CD4-positive, alpha-beta T cell (primary cell): ENCODE results near the gene TEAD4. TPM values are rescaled to one million over a fixed set of nuclear protein-coding genes. Genes with fewer than 3 reads are reported as not detected.

Source experiments
- ATAC-seq: fragments of 200-7000 bp; cut with Tn5 transposase; one replicate; pipeline ENCODE4 v1.10.0; 2022; ENCODE audit warnings: mild to moderate bottlenecking; ENCODE audit not compliant: poor library complexity
- CTCF ChIA-PET: fragments of 350-600 bp; sonication (Branson Sonifier 250); formaldehyde crosslinking; loops from one replicate; lab custom pipeline; 2021; ENCODE audit warnings: antibody characterized with exemption, inconsistent platforms; lab: Charles Lee
- POLR2A ChIA-PET: fragments of 350-600 bp; sonication (Branson Sonifier 250); formaldehyde crosslinking; loops from one replicate; lab custom pipeline; 2021; ENCODE audit warnings: antibody characterized with exemption, inconsistent platforms; lab: Charles Lee
- DNase-seq, 14 experiments: peaks; one replicate each; pipeline ENCODE4 v3.0.0-alpha.2; 2013 to 2020; ENCODE audit warnings: mixed read lengths in 2 of 14
- H3K27ac ChIP-seq, 2 donors: one replicate each; pipeline versions ENCODE4 v1.5.1 to v1.7.0; 2013; ENCODE audit warnings: low read length in 2 of 2, low read depth in 1 of 2, mild to moderate bottlenecking in 1 of 2
- H3K27me3 ChIP-seq, 2 experiments: 1 replicate in 1 of 2; 2 replicates in 1 of 2; pipeline versions ENCODE4 v1.6.1 to v1.7.0; 2013; ENCODE audit warnings: low read length in 2 of 2, control low read depth in 1 of 2, mild to moderate bottlenecking in 1 of 2, moderate library complexity in 1 of 2; ENCODE audit not compliant: insufficient read depth in 2 of 2, control insufficient read depth in 1 of 2
- H3K36me3 ChIP-seq: one replicate; pipeline ENCODE4 v1.6.1; 2013; ENCODE audit warnings: low read length, control low read depth; ENCODE audit not compliant: insufficient read depth
- H3K4me1 ChIP-seq: one replicate; pipeline ENCODE4 v1.6.1; 2013; ENCODE audit warnings: low read length, control low read depth; ENCODE audit not compliant: insufficient read depth
- H3K4me3 ChIP-seq: one replicate; pipeline ENCODE4 v1.5.1; 2013; ENCODE audit warnings: mild to moderate bottlenecking, low read length, moderate library complexity
- H3K9me3 ChIP-seq, 2 experiments: 1 replicate in 1 of 2; 2 replicates in 1 of 2; pipeline versions ENCODE4 v1.6.1 to v1.7.0; 2013; ENCODE audit warnings: low read length in 2 of 2, mild to moderate bottlenecking in 2 of 2, control low read depth in 1 of 2, moderate library complexity in 1 of 2; ENCODE audit not compliant: control insufficient read depth in 1 of 2, insufficient read depth in 1 of 2
- H3K27ac Mint-ChIP-seq: one replicate; pipeline ENCODE4 v1.8.0; 2020; ENCODE audit warnings: mixed read lengths
- H3K27me3 Mint-ChIP-seq: one replicate; pipeline ENCODE4 v1.8.0; 2021; ENCODE audit warnings: mixed read lengths
- H3K36me3 Mint-ChIP-seq: one replicate; pipeline ENCODE4 v1.8.0; 2021; ENCODE audit warnings: low read depth, mixed read lengths
- H3K4me1 Mint-ChIP-seq: one replicate; pipeline ENCODE4 v1.8.0; 2021; ENCODE audit warnings: low read depth, mixed read lengths
- H3K4me3 Mint-ChIP-seq: one replicate; pipeline ENCODE4 v1.8.0; 2020; ENCODE audit warnings: mild to moderate bottlenecking, mixed read lengths
- H3K9me3 Mint-ChIP-seq: one replicate; pipeline ENCODE4 v1.8.0; 2020; ENCODE audit warnings: mixed read lengths
- CTCF ChIP-seq: fragments of 200-600 bp; IDR thresholded peaks from one replicate; pipeline ENCODE4 v1.8.0; 2022; ENCODE audit warnings: antibody characterized with exemption, mild to moderate bottlenecking
- intact Hi-C, 2 experiments: fragments of 100-400 bp; cut with DNase I in 1 of 2; cut with micrococcal nuclease in 1 of 2; formaldehyde crosslinking; loops; one replicate each; pipeline versions ENCODE4 v1.15.1 to v1.9.0; 2023 to 2025; cut with DNase I, micrococcal nuclease
- polyA plus RNA-seq, 2 donors: library from polyadenylated mRNA; unstranded; fragments of 120-200 nt; gene quantifications; one replicate each; pipeline ENCODE4 v1.2.1, GENCODE V29; 2013
- total RNA-seq, 174 experiments: library from RNA in 2 of 174; stranded (reverse) in 2 of 174; gene quantifications; one replicate each; pipeline ENCODE4 v1.2.3 and lab custom pipeline; 2021 to 2026

The TEAD4 gene
- total RNA-seq = not detected
- not detected for polyA plus RNA-seq (2013, experiment 1 of 2)
- polyA plus RNA-seq (2013, experiment 2 of 2) = 1.7 TPM
- 0 to 9.7 (median 0) reads per million in 172 experiments for total RNA-seq (lab: John Stamatoyannopoulos, UW)

DNA sequence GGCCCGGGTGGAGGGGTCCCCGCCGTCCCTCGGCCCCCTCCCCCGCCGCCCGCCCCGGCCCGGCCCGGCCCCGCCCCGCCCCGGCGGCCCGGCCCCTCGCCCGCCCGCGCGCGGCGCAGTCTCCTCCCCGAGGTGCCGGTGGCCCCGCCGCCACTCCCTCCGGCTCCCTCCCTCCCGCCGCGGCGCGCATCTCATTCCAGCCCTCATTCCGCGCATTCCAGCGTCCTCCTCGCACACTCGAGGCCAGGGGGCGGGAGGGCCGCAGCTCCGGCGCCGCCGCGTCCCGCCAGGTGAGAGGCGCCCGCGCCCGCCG, at the start of gene TEAD4:
TEAD4 (plus strand) TSS at position 206 of the 313 bp plus-strand sequence.
- no peaks in the 10 kb centered on the region for H3K36me3 ChIP-seq
- ATAC-seq (no peak), DNase-seq (no peak)
- H3K4me1 ChIP-seq = peaks cover 10% of the 10 kb centered on the region
- ChIA-PET CTCF (no interaction called here), POLR2A (no interaction called here)
- H3K4me1 Mint-ChIP-seq = peaks cover 16% of the 10 kb centered on the region
- H3K9me3 Mint-ChIP-seq = no peaks in the 10 kb centered on the region
- intact Hi-C loops = no loop called here
- peaks cover 46 to 57% of the 10 kb centered on the region in 2 experiments for H3K27me3 ChIP-seq
- no peak within 1 kb of the TSS for H3K27ac Mint-ChIP-seq
- H3K27me3 Mint-ChIP-seq = peaks cover 62% of the 10 kb centered on the region
- H3K27ac ChIP-seq = no peak within 1 kb of the TSS
- peaks cover 0 to 4% of the 10 kb centered on the region in 2 experiments for H3K9me3 ChIP-seq
- H3K4me3 Mint-ChIP-seq = peak within 1 kb of the TSS; percentile 72
- no peaks in the 10 kb centered on the region for H3K36me3 Mint-ChIP-seq
- H3K4me3 ChIP-seq = no peak within 1 kb of the TSS
- TF ChIP-seq CTCF = no peak

GRCh38 chr12:2912216-2912575, 47.0 kb upstream of the TEAD4 start:
- TF ChIP-seq CTCF = no peak
- H3K36me3 ChIP-seq = peaks cover 4% of the 10 kb centered on the region
- no peaks in the 10 kb centered on the region for H3K9me3 ChIP-seq
- no peaks in the 10 kb centered on the region for H3K27me3 ChIP-seq
- no peak overlapping the region for H3K27ac ChIP-seq
- Mint-ChIP-seq H3K36me3 (peaks cover 35% of the 10 kb centered on the region), H3K9me3 (no peaks in the 10 kb centered on the region), H3K27ac (no peak overlapping the region), H3K4me3 (no peak overlapping the region), H3K4me1 (no peaks in the 10 kb centered on the region), H3K27me3 (no peaks in the 10 kb centered on the region)
- H3K4me1 ChIP-seq = no peaks in the 10 kb centered on the region
- CTCF ChIA-PET = no interaction called here
- DNase-seq (no peak), ATAC-seq (no peak)
- POLR2A ChIA-PET = no interaction called here
- intact Hi-C loops = no loop called here
- H3K4me3 ChIP-seq = no peak overlapping the region

DNA sequence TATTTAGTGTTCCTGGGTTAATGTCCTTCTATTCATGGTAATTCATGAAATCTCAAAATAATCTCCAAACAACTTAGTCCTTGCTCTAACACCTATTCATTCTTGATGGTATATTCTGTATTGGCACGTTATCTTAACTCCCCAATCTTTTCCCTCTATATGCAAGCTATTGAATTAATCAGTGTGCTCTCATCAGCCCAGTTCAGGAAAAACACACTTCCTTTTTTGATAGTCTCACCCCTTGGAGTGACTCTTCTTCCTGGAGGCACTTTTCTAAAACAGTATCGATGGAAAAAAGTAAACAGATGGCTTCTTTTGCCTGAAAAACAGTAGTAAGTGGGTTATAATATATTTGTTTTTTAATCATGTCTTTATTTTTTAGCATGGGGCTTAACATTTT, 39.9 kb upstream of the TEAD4 start:
- Mint-ChIP-seq H3K36me3 (peaks cover 39% of the 10 kb centered on the region), H3K9me3 (no peaks in the 10 kb centered on the region), H3K4me3 (no peak overlapping the region), H3K27ac (no peak overlapping the region), H3K4me1 (no peaks in the 10 kb centered on the region), H3K27me3 (no peaks in the 10 kb centered on the region)
- Histone ChIP-seq H3K4me3 (no peak overlapping the region), H3K27me3 (no peaks in the 10 kb centered on the region), H3K4me1 (no peaks in the 10 kb centered on the region), H3K27ac (no peak overlapping the region), H3K36me3 (peaks cover 6% of the 10 kb centered on the region), H3K9me3 (no peaks in the 10 kb centered on the region)
- no peak for TF ChIP-seq CTCF
- no peak for ATAC-seq
- intact Hi-C loops = no loop called here
- DNase-seq = no peak
- POLR2A ChIA-PET = no interaction called here
- CTCF ChIA-PET = no interaction called here
